Stimulated activated CD8-positive, alpha-beta memory T cell treated with anti-CD3 and anti-CD28 coated beads, Interleukin-2, amount 100 ng/mL, for 48 hours (primary cell): ENCODE results near the gene IL20.

Source experiments
- DNase-seq, 2 donors: peaks; one replicate each; pipeline ENCODE4 v3.0.0-alpha.2; 2020; ENCODE audit warnings: low read depth in 2 of 2

IL20 gene

GRCh38 chr1:206878456-206878855 is 13.0 kb downstream of the IL20 start:
- no peak for DNase-seq

DNA sequence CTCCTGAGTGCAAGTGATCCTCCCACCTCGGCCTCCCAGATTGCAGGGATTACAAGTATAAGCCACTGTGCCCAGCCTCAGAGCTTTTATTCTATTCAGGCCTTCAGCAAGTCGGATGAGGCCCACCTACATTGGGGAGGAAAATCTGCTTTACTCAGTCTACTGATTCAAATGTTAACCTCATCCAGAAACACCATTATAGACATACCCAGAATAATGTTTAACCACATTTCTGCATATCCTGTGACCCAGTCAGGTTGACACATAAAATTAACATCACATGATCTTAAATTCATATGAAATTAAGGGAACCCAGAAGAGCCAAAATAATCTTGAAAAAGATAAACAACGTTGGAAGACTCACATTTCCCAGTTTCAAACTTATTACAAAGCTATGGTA is 14.9 kb downstream of the IL20 start:
- DNase-seq = no peak

DNA sequence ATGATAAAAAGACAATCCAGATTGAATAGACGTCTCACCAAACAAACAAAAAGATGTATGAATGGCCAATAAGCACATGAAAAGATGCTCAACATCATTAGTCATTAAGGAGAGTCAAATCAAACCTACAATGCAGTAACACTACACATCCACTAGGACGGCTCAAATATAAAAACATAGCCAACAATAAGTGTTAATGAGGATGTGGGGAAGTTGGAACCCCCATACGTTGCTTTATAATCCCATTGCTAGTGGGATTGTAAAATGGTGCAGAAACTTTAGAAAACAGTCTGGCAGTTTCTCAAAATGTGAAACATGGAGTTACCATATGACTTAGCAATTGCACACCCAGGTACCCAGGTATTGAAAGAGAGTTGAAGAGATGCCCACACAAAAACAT is 17.1 kb downstream of the IL20 start:
- DNase-seq = no peak

DNA sequence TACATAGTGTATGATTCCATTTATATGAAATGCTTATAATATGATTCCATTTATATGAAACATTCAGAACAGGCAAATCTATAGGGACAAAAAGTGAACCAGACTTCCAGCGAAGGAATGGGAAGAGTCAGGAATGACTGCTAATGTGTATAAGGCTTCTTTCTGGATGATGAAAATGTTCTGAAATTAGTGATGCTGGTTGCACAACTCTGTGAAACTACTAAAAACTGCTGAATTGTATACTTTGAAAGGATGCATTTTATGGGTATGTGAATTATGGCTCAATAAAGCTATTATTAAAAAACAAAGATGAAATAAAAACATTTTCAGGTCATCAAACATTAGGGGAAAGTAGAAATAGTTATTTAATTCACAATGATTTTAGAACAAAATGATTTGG is 17.7 kb downstream of the IL20 start:
- DNase-seq = no peak

- DNase-seq = no peak
Measured at GRCh38 chr1:206883876-206884275, 18.5 kb downstream of the IL20 start.

DNA sequence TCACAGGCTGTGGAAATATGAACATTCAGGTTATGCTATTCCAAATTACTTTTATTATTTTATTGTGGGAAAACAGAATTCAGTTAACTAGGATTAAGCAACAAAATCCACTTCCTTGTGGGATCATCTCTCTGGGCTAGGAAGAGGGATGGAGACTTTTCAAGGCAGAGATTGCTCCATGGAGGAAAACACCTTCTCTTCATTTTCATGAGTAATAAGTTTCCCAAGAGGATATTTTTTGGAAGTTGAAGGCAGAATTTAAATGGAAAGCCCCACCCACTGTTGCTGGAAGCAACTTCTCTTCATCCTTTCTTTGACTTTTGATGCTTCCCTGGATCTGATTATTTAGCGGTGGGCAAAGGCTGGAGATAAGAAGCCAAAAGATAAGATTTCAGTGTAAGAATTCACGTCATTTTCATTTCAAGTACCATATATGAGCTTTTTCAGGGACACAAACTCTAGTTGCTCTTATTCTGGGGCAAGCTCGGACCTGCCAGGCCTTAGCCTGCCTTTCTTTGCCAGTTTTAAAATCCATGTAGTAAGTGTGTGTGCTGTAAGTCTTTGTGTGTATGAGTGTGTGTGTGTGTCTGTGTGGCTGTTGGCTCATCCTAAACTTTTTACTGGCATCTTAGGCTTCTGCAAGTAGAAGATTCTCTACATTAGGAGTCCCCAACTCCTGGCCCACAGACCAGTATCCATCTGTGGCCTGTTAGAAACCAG is 20.1 kb downstream of the IL20 start:
- DNase-seq = no peak

- no peak for DNase-seq
Measured at GRCh38 chr1:206886831-206887230, 21.4 kb downstream of the IL20 start.

GRCh38 chr1:206887701-206888100 is 22.3 kb downstream of the IL20 start:
- DNase-seq = no peak

DNA sequence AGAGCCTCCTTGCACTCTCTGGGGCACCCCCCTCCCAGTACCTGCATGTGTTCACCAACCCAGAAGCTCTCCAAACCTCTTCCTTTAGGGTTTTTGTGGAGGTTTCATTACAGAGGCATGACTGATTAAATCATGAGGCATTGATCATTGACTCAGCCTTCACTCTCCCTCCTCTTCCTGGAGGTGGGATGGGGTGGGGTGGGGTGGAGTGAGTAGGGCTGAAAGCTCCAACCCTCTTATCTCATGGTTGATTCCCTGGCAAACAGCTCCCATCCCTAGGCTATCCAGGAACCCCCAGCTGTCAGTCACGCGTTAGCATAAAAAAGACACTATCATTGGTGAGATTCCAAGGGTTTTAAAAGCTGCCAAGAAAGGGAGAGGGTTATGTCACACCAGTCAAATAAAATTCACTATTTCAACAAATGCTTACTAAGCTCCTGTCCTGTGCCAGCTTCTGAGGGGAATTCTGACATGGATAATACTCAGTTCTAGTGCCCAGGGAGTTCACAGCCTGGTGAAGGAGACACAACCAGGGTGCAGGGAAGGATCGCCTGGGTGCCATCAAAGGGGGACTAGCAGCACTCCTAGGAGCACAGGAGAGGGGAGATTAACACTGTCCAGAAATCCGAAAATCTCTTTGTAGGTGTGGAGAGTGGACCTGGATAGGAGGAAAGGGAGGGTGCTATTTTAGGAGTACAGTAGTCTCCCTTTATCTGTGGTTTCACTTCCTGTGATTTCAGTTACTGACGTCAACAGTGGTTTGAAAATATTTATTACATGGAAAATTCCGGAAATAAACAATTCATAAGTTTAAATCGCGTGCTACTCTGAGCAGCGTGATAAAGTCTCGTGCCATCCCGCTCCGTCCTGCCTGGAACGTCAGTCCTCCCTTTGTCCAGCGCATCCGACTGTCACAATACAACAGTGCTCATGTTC is 25.0 kb downstream of the IL20 start:
- no peak for DNase-seq

DNA sequence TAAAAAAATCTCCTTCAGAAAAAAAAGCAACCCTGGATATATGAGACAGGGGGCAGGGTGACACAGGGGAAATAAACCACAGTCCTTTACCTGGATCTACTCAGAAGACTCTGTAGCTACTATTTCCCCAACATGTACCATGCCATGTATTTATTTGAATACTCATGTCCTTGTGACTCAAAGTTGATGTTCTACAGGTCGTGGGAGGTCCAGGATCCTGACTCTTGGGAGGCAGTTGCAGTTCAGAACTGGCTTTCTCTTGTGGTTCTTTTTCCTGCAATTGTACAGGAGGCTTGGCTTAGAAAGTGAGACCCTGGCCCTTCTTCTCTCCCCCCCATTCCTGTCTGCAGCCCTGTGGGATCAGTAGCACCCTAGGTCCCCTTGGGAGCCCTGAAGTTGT is 26.0 kb downstream of the IL20 start:
- DNase-seq = no peak

DNA sequence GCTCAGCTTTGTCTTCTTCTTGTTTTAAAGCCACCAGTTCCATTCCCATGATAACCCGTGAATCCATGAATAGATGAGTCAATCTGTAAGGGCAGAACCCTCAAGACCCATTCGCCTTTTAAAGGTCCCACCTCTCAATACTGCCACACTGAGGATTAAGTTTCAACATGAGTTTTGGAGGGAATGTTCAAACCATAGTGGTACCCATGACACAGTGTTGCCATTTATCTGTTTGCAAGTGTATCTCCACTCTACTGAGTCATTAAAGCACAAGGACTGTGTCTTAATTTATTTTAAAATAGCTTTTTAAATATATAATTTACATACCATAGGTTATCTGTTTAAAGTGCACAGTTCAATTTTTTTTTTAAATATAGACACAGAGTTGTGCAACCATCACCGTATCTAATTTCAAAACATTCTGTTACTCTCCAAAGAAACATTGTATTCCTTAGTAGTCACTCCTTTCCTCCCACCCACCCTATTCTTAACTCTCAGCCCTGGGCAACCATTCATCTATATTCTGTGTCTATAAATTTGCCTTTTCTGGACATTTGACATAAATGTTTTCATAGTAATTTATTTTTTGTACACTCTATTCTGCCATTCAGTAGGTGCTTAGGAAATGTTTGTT is 27.0 kb downstream of the IL20 start:
- no peak for DNase-seq

GRCh38 chr1:206893380-206893779 is 28.0 kb downstream of the IL20 start:
- no peak for DNase-seq

DNA sequence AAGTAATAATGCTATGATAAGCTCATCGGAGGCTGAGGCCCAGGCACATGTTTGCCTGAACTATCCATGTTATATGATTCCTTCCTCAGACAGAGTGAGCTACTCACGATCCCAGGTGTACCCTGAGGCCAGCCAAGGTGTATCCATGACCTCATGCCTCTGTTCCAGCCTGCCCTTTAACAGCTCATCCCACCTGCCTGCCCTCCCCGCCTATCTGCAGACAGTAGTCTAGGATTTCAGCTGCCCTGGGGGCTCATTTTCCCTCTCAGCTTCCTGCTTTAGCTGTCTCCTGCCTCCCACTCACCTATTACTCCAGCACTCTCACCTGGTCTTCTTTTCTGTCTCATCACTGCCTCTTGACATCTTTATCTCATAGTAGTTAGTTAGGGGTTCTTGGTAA is 29.9 kb downstream of the IL20 start:
- no peak for DNase-seq

- DNase-seq = no peak
Measured at GRCh38 chr1:206895837-206896242, 30.4 kb downstream of the IL20 start.

- DNase-seq = no peak
Measured at GRCh38 chr1:206896261-206896660, 30.8 kb downstream of the IL20 start.

GRCh38 chr1:206897175-206897574 is 31.8 kb downstream of the IL20 start, which contains the start of gene IL24:
Gene IL24, plus strand, starts transcription at chr1:206897443. Its CDS starts 390 bp downstream, at chr1:206897833.
- DNase-seq = peak in 1 of 2 donors; percentile 55

- no peak for DNase-seq
Measured at GRCh38 chr1:206898089-206898914, 32.9 kb downstream of the IL20 start.

DNA sequence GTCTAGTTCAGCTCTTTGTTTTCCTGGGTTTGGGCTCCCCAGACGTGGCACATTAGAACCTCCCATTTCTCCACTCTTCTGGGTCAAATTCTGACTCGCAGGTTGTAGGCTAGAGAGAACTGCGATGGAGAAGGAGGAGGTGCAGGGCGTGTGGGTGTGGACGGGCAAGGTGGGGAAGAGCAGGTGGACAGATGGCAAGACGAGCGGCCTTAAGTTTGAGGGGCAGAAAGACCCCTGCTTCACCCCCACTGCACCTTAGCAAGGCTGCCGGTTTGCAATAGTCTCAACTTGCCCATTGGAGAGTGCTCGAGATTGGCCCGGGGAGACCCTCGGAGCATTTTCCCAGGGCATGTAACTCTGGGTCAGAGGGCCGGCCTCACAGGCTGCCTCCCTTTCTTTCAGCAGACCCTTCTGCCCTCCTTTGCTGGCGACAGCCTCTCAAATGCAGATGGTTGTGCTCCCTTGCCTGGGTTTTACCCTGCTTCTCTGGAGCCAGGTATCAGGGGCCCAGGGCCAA is 33.5 kb downstream of the IL20 start:
- DNase-seq = no peak

- no peak for DNase-seq
Measured at GRCh38 chr1:206899717-206900116, 34.3 kb downstream of the IL20 start.

DNA sequence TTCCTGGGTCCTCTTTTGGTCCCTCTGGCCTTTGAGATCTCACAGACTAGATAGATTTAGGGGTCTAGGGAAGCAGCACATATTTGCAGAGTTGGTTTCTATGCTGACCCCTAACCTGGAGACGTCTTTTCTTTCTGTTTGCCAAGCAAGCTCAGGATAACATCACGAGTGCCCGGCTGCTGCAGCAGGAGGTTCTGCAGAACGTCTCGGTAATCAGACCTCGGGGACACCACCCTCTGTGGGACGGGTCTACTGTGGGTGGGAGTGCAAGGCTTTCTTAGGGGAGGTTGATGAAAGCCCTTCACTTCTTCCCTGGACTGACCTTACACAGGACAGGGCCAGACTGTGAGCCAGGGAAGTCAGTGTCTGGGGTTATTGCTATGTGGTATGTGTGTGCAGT is 34.7 kb downstream of the IL20 start:
- DNase-seq = no peak

- DNase-seq = no peak
Measured at GRCh38 chr1:206901944-206902343, 36.5 kb downstream of the IL20 start.
